Epithelial cell of prostate (primary cell): ENCODE data around the gene SPSB2.

Source experiments
- DNase-seq: peaks from one replicate; pipeline ENCODE4 v3.0.0-alpha.2; 2011; ENCODE audit warnings: low read depth, low spot score
- H3K27ac ChIP-seq: fragments of 450-650 bp; 2 replicates; pipeline ENCODE4 v1.5.1; 2017; ENCODE audit warnings: mild to moderate bottlenecking

The SPSB2 gene

DNA sequence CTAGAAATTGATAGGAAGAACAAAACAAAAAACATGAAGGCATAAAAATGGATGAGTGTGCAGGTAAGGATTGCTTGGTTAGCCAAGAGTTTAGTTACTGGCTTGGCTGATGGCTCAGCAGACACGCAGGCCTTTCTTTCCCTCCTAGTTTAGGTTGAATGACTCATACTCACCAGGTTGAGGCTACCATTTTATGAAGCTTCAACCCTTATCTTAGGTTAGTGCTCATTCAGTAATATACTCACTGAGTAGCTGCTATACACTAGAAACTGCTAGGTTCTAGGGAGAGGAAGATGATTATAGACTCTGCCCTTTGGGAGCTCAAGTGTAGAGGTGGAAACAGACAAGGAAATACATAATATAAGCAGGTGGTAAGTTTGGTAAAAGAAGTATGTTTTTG is 38.8 kb downstream of the SPSB2 start:
- H3K27ac ChIP-seq = no peak overlapping the region
- no peak for DNase-seq

DNA sequence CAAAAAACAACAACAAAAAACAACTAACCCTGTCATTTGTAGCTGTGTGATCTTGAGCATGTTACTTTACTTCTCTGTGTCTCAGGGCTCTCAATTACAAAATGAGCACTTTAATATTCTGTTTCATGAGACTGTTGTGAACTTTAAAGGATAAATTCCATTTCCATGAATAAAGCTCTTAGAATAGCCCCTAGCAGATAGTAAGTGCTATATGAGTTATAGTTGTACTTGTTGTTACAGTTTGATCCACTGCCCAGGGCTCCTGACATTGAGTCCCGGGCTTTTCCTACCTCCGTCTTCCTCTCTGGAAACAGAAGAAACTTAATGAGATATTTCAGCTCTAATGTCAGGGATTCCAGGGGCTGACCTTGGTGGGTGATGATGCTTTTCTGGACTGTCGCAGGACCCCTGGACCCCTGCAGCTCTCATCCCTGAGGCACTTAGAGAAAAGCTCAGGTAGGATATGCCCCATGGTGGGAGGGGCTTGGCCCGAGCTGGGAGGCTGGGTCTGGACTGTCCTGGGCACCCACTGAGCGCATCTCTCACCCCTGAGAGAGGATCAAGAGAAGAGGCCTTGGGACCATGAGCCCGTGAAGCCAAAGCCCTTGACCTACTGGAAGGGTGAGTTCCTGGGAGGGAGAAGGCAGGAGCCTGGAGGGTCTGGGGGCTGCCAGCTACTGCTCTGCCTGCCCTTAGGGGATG is 39.8 kb downstream of the SPSB2 start:
- no peak for DNase-seq
- H3K27ac ChIP-seq = no peak overlapping the region

DNA sequence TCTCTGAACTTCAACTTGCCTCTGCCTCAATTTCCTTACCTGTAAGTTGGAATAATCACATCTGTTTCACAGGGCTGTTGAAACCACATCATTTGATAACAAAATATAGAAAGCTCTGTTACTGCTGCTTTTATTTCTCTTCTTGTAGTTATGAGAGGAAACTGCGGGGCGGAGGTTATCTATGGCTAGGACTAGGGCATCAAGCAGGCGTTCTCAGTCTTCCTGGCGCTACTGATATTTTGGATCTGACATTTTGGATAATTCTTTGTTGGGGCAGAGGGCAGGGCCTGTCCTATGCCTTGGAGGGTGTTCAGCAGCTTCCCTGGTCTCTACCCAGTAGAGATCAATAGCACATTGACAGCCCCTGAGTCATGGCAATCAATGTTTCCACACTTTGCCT is 41.0 kb downstream of the SPSB2 start:
- DNase-seq = no peak
- no peak overlapping the region for H3K27ac ChIP-seq

DNA sequence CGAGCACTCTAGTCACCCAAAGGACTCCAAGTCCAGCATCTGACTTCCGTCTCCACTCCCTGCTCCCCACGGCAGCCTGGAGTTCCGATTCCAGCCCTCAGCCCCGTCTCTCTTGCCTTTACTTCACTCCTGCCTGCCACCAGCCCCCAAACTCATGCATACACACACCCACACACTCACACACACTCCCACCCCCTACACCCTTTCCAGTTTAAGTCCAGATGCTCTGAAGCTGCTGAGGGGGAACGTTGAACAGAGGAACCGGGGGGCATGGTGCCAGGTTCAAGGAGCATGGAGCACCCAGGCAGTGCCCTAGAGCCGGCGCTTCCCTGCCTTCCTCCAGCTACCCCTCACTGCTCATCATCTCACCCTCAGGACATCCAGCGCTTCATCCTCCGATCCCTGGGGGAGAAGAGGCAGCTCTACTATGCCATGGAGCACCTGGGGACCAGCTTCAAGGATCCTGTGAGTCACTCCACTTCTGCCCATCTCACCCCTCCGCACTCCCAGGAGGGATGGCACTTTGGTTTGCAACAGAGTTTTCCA is 41.6 kb downstream of the SPSB2 start:
- H3K27ac ChIP-seq = no peak overlapping the region
- no peak for DNase-seq

DNA sequence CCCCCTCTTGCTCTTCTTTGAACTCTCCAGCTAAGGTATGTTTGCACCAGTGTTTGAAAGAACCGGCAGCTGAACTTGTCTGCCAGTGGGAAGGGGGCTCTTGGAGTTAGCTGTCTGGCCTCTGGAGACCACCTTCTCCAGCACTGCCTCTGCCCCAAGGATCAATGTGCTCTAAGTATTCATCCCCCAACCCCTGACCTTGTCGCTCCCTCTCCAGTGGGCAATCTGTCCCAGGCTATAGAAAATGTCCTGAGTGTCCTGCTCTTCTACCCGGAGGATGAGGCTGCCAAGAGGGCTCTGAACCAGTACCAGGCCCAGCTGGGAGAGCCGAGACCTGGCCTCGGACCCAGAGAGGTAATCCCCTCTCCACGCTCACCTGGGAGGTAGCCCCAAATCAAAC is 42.1 kb downstream of the SPSB2 start:
- no peak for DNase-seq
- no peak overlapping the region for H3K27ac ChIP-seq

DNA sequence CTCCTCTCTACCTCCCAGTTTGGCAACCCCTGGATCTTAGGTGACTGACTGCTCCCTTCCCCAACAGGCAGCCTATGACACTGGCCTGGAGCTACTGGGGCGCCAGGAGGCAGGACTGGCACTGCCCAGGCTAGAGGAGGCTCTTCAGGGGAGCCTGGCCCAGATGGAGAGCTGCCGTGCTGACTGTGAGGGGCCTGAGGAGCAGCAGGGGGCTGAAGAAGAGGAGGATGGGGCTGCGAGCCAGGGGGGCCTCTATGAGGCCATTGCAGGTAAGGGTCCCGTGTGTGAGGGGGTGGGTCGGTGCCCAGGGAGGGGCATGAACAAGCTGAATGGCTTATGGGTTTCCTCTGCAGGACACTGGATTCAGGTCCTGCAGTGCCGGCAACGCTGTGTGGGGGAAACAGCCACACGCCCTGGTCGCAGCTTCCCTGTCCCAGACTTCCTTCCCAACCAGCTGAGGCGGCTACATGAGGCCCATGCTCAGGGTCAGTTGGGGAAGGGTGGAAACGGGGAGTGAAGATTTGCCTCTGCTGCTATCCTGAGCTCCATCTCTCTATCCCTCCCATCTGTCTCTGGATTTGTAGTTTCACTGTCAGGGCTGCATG is 42.7 kb downstream of the SPSB2 start:
- H3K27ac ChIP-seq = no peak overlapping the region
- DNase-seq = no peak

DNA sequence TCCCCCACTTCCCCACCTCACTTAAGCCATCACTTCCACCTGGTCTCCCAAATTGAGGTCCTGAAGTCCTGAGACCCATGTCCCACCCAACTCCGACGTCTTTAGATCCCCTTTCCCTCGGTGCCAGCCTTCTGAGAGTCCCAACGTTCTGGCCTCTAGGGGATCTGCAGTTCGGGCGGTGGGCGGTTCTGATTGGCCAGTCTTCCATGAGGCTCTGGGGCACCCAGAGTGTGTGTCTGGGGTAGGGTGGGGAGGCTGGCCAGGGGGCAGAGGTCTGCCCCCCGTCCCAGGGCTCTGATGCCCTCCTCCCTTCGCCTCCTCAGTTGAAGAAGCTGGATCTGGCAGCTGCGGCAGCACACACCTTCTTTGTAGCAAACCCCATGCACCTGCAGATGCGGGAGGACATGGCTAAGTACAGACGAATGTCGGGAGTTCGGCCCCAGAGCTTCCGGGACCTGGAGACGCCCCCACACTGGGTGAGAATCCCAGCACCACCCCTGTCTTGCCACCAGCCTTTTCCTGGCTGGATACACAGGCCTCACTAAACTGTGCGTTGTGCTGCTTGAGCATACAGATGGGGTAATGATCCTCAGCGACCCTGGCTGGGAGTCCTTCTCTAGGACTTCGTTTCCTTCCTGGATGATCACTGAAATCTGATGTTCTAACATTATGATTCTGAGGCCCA is 43.4 kb downstream of the SPSB2 start:
- DNase-seq = no peak
- peak overlapping the region; percentile 29 for H3K27ac ChIP-seq

DNA sequence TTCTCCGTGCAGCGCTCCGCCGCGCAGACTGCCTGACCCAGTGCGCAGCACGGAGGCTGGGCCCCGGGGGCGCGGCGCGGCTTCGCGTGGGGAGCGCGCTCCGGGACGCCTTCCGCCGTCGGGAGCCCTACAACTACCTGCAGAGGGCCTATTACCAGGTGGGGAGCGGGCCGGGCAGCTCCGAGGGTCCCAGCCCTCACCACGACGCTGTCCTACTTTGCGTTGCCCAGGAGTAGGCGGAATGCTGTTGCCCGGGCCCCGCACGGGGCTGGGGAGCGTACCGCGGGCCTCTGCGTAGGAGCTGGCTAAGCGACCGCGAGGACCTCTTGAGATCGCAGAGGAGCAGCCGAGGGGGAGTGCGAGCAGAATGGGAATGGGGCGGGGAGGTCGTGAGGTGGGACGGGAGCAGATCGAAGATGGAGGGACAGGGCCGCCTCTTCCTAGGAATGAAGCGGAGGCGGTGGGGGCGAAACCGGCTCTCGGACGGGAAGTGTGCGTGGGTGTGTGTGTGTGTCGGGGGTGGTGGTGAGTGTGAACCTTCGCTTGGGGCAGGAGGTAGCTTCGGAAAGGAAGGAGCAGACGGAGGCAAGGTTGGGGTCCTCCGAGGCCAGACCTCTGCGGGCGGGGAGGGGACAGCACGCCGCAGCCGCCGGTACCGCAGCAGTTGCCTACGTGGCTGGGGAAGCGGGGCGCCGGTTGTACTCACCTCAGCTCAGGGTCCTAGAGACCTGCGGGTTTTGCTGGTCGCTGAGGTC is 44.1 kb downstream of the SPSB2 start:
- no peak for DNase-seq
- peak overlapping the region; percentile 29 for H3K27ac ChIP-seq

DNA sequence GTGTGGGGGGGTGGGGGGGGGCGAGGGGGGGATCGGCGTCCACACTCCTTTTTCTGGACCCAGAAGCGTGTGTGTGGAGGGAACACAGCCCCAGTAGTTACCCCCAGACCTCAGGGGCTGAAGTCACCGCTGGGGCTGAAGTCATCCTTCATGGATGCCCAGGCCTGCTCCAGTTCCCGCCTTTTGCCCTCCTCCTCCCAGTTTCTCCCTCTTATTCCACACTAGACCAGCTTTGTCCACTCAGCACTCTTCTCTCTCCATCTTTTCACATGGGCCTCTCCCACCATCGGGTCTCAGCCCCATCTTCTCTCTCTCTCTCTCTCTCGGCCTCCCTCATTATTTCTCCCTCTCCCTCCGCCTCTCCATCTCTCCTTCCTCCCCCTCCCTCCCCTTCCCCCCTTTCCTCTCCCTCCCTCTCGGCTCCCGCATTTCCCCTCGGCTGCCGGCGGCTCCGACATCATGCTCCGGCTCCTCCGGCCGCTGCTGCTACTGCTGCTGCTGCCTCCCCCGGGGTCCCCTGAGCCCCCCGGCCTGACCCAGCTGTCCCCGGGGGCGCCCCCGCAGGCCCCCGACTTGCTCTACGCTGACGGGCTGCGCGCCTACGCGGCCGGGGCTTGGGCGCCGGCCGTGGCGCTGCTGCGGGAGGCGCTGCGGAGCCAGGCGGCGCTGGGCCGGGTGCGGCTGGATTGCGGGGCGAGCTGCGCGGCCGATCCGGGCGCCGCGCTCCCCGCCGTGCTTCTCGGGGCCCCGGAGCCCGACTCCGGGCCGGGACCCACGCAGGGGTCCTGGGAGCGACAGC is 44.9 kb downstream of the SPSB2 start, which contains the start of gene P3H3:
TSS of gene P3H3 (plus strand) at position 426 of the 799 bp plus-strand sequence. CDS start at position 460, 34 bp downstream.
- H3K27ac ChIP-seq = peak within 1 kb of the TSS; percentile 29
- no peak for DNase-seq

DNA sequence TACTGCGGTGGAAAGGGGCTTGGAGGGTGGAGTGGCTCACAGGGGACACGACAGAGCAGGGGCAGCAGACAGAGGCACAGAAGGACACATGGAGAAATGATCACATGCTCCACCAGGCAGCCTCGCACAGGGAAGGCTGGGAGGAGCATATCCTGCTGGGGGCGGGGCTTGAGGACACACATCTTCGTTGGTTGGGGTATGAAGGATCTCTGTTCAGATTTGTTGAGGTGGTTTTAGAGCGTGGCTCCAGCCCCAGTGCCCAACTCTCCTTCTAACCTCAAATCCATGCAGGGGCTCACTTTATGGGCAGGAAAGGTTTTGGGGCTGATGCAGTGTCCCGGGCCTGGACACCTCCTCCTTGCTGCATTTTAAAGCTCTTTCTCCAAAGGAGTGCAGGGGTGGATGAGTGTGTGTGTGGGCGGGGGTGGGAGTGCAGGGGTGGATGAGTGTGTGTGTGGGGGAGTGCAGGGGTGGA is 45.6 kb downstream of the SPSB2 start:
- H3K27ac ChIP-seq = no peak overlapping the region
- no peak for DNase-seq

DNA sequence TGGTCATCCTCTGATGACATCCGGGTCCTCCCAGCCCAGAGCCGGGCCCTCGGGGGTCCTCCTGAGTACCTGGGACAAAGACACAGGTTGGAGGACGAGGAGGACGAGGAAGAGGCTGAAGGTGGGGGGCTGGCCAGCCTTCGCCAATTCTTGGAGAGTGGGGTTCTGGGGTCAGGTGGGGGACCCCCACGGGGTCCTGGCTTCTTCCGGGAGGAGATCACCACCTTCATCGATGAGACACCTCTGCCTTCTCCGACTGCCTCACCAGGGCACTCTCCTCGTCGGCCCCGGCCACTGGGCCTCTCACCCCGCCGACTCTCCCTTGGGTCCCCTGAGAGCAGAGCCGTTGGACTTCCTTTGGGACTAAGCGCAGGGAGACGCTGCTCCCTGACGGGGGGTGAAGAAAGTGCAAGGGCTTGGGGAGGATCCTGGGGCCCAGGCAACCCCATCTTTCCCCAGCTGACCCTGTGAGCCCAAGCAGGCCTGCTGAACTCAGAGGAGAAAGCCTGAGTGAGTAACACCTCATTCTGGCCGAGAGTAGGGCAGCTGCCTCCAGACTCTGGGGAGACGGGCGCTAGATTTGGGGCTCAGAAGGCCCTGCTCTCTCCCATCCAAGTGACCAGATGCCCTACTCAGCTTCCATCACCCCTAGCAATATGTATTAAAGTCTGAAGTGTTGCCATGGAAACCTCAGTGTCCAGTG is 46.2 kb downstream of the SPSB2 start:
- DNase-seq = no peak
- no peak overlapping the region for H3K27ac ChIP-seq

DNA sequence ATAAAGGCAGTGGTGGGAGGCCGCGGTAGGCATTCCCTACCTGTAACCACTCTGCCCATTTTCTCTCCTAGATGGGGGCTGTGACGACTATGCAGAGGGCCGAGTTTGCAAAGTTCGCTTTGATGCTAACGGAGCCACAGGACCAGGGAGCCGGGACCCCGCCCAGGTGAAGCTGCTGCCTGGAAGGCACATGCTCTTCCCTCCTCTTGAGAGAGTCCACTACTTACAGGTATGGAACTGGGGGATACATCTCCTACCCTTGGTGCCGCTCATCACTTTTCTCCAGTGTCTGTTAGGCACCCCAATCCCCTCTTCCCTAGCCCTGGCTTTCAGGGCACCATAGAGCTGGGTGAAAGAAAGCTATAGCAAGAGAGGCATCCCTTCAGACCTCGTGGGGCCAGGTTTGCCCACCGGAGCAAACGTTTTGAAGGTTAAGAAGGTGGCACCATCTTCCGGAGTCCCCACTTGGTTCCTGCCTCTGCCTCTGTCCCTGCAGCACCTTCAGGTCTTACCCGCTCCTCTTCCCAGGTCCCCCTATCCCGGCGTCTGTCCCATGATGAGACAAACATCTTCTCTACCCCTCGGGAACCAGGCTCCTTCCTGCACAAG is 46.9 kb downstream of the SPSB2 start:
- DNase-seq = no peak
- no peak overlapping the region for H3K27ac ChIP-seq

DNA sequence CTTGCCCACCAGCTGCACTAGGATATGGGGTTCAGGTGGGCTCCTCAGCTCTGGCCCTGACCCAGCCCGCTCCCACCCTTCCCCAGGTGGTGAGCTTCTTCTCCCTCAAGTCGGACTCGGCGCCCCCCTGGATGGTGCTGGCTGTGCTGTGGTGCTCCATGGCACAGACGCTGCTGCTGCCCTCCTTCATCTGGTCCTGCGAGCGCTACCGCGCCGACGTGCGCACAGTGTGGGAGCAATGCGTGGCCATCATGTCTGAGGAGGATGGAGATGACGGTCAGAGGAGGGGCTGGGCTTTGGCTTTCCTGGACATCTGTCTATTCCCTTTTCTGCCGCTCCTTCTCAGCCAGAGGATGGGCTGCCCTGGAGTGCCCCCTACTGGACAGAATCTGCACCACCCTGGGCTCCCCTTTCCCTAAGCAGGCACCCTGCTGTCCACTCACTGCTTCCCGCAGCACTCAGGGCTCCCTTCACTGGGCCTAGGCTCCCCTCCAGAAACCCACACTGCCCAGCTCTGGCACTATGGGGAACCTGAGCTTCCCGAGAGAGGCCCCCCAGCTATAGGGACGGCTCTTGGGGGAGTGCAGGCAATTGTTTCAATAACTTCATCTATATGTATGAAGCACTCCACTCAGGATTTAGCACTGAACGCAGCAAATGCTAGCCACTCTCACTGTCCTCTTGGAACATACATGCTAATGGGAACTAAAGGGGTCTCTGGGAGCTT is 47.5 kb downstream of the SPSB2 start:
- H3K27ac ChIP-seq = no peak overlapping the region
- DNase-seq = peak; percentile 20

DNA sequence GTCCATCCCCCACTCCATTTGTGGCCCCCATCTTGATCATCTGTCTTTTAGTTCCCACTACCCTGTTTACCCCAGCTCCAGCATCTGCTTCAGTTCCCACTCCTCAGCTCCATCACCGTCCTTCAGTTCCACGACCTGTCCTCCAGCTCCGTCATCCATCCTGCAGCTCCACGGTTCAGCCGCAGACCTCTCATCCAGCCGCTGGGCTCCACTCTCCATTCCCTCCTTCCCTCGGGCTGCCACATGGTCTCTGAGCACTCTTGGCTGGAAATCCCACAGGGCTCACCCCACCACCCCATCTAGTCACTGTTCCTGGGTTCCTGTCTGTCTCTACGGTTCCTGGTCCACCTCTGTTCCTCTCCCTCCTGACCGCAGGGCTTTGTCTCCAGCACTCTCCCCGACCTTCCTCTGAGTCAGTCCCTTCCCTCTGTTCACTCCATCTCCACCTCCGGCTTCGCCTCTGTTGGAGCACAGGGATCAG is 48.2 kb downstream of the SPSB2 start:
- no peak overlapping the region for H3K27ac ChIP-seq
- no peak for DNase-seq

DNA sequence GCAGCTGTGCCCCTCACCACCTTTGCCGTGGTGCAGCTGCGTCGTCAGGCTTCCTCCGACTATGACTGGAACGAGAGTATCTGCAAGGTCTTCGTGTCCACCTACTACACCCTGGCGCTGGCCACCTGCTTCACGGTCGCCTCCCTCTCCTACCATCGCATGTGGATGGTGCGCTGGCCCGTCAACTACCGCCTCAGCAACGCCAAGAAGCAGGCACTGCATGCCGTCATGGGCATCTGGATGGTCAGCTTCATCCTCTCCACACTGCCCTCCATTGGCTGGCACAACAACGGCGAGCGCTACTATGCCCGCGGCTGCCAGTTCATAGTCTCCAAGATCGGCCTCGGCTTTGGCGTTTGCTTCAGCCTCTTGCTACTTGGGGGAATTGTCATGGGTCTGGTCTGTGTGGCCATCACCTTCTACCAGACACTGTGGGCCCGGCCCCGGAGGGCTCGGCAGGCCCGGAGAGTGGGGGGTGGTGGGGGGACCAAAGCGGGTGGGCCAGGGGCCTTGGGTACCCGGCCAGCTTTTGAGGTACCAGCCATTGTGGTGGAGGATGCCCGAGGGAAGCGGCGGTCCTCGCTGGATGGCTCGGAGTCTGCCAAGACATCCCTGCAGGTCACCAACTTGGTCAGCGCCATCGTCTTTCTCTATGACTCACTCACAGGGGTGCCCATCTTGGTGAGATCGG is 48.9 kb downstream of the SPSB2 start:
- no peak overlapping the region for H3K27ac ChIP-seq
- no peak for DNase-seq

DNA sequence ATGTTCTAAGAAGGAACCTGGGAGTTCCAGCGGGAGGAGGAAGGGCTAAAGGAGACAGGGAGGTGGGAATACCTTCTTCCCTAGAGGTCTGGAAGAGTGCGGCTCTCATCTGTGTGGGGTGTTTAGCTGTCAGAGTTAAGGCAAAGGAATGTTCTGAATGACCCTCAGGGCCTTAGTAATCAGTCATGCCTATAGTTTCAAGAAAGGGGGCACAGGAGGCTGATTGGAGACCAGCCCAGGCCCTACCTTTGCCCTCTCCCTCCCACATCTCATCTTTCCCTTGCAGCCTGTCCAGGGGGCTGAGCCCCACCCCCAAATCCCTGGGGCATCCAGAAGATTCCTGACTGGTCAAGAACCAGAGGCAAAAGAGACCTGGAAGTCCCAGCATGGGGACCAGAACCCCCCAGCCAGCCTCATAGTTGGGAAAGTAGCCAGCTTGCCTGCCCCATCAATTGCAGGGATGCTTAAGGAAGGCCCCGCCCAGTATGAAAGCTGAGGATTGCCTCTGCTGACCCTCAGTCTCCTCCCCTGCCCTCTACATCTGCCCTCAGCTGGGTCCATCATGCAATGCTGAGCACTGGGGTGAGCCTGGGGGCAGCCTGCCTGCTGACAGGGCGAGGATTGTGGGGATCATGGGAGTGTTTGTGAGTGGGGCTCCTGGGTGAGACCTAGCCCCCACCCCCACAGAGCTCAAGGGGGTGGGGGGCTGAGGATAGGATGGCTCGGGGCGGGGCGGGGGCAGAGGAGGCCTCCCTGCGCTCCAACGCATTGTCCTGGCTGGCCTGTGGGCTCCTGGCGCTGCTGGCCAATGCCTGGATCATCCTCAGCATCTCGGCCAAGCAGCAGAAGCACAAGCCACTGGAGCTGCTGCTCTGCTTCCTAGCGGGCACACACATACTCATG is 49.7 kb downstream of the SPSB2 start:
- H3K27ac ChIP-seq = no peak overlapping the region

More for the DNA sequence above, 49.7 kb downstream of the SPSB2 start:
- DNase-seq = no peak
